Duodenal mucosa (tissue), 2 donors: ENCODE results near the gene KCNJ4.
"Not testable (repeated sequence)": the region's sequence is repeated elsewhere in the genome, so short reads cannot be mapped to it uniquely, and the experiment has no call there.

Source experiments
- H3K27ac ChIP-seq: one replicate; pipeline ENCODE4 v1.7.0; 2013; ENCODE audit warnings: low read depth, low read length
- H3K27me3 ChIP-seq, 2 donors: one replicate each; pipeline ENCODE4 v1.7.0; 2013; ENCODE audit warnings: low read length in 2 of 2, control low read depth in 1 of 2; ENCODE audit not compliant: insufficient read depth in 2 of 2, control insufficient read depth in 1 of 2
- H3K36me3 ChIP-seq, 2 donors: one replicate each; pipeline ENCODE4 v1.7.0; 2013; ENCODE audit warnings: low read length in 2 of 2, control low read depth in 1 of 2; ENCODE audit not compliant: insufficient read depth in 2 of 2, control insufficient read depth in 1 of 2
- H3K4me1 ChIP-seq, 2 donors: one replicate each; pipeline ENCODE4 v1.7.0; 2013; ENCODE audit warnings: low read length in 2 of 2, control low read depth in 1 of 2; ENCODE audit not compliant: insufficient read depth in 2 of 2, control insufficient read depth in 1 of 2
- H3K4me3 ChIP-seq, 2 donors: one replicate each; pipeline ENCODE4 v1.7.0; 2013; ENCODE audit warnings: low read length in 2 of 2, low read depth in 1 of 2
- H3K9ac ChIP-seq, 2 donors: one replicate each; pipeline ENCODE4 v1.7.0; 2013; ENCODE audit warnings: low read length in 2 of 2, low read depth in 1 of 2
- H3K9me3 ChIP-seq, 2 donors: one replicate each; pipeline ENCODE4 v1.7.0; 2013; ENCODE audit warnings: low read length in 2 of 2, control low read depth in 1 of 2; ENCODE audit not compliant: control insufficient read depth in 1 of 2

The KCNJ4 gene

GRCh38 chr22:38413085-38414008, 41.7 kb downstream of the KCNJ4 start:
- Histone ChIP-seq H3K27ac (no peak overlapping the region), H3K9me3 (no peaks in the 10 kb centered on the region), H3K36me3 (no peaks in the 10 kb centered on the region), H3K4me1 (peaks cover 10% of the 10 kb centered on the region in 2 donors), H3K9ac (no peak overlapping the region), H3K4me3 (peak overlapping the region in 1 of 2 donors; percentile 60), H3K27me3 (no peaks in the 10 kb centered on the region)

GRCh38 chr22:38412435-38413084, 42.4 kb downstream of the KCNJ4 start:
- peaks cover 10% of the 10 kb centered on the region in 2 donors for H3K4me1 ChIP-seq

GRCh38 chr22:38411016-38411415, 44.0 kb downstream of the KCNJ4 start:
- H3K4me1 ChIP-seq, result peaks cover 10% of the 10 kb centered on the region in 2 donors
- no peaks in the 10 kb centered on the region for H3K27me3 ChIP-seq
- H3K9me3 ChIP-seq, result no peaks in the 10 kb centered on the region
- H3K9ac ChIP-seq, result no peak overlapping the region
- H3K36me3 ChIP-seq, result no peaks in the 10 kb centered on the region
- no peak overlapping the region for H3K4me3 ChIP-seq
- no peak overlapping the region for H3K27ac ChIP-seq

More at GRCh38 chr22:38412435-38413084, 42.4 kb downstream of the KCNJ4 start:
- Histone ChIP-seq H3K36me3 (no peaks in the 10 kb centered on the region), H3K9ac (no peak overlapping the region), H3K4me3 (peak overlapping the region; percentile 47 to 60), H3K9me3 (no peaks in the 10 kb centered on the region), H3K27me3 (no peaks in the 10 kb centered on the region), H3K27ac (no peak overlapping the region)

GRCh38 chr22:38409916-38410315, 45.1 kb downstream of the KCNJ4 start:
- not testable (repeated sequence) for H3K9me3 ChIP-seq, H3K4me3 ChIP-seq, H3K27me3 ChIP-seq, H3K36me3 ChIP-seq, H3K27ac ChIP-seq, H3K9ac ChIP-seq
- H3K4me1 ChIP-seq, result peaks cover 10% of the 10 kb centered on the region in 2 donors

GRCh38 chr22:38406617-38407016, 48.4 kb downstream of the KCNJ4 start:
- Histone ChIP-seq H3K4me1 (no peaks in the 10 kb centered on the region), H3K36me3 (no peaks in the 10 kb centered on the region), H3K9ac (no peak overlapping the region), H3K4me3 (no peak overlapping the region), H3K27ac (no peak overlapping the region), H3K9me3 (no peaks in the 10 kb centered on the region), H3K27me3 (no peaks in the 10 kb centered on the region)

- Histone ChIP-seq H3K4me1 (no peaks in the 10 kb centered on the region), H3K27me3 (no peaks in the 10 kb centered on the region), H3K27ac (no peak overlapping the region), H3K9me3 (no peaks in the 10 kb centered on the region), H3K4me3 (no peak overlapping the region), H3K36me3 (no peaks in the 10 kb centered on the region), H3K9ac (no peak overlapping the region)
These were observed 50.6 kb downstream of the KCNJ4 start for GRCh38 chr22:38404419-38404818.

- Histone ChIP-seq H3K9ac (no peak overlapping the region), H3K4me1 (no peaks in the 10 kb centered on the region), H3K9me3 (no peaks in the 10 kb centered on the region), H3K27me3 (no peaks in the 10 kb centered on the region), H3K4me3 (no peak overlapping the region), H3K27ac (no peak overlapping the region), H3K36me3 (no peaks in the 10 kb centered on the region)
These were observed 51.2 kb downstream of the KCNJ4 start for GRCh38 chr22:38403812-38404211.

- no peaks in the 10 kb centered on the region for H3K27me3 ChIP-seq
- no peaks in the 10 kb centered on the region for H3K36me3 ChIP-seq
- H3K4me3 ChIP-seq, result no peak overlapping the region
- H3K27ac ChIP-seq, result no peak overlapping the region
- H3K9me3 ChIP-seq, result no peaks in the 10 kb centered on the region
- H3K9ac ChIP-seq, result no peak overlapping the region
- H3K4me1 ChIP-seq, result no peaks in the 10 kb centered on the region
These were observed 52.8 kb downstream of the KCNJ4 start for GRCh38 chr22:38402204-38402603.

GRCh38 chr22:38401336-38402084, 53.5 kb downstream of the KCNJ4 start:
- H3K4me1 ChIP-seq, result no peaks in the 10 kb centered on the region
- H3K9ac ChIP-seq, result no peak overlapping the region
- H3K4me3 ChIP-seq, result no peak overlapping the region
- H3K27me3 ChIP-seq, result no peaks in the 10 kb centered on the region
- H3K27ac ChIP-seq, result no peak overlapping the region
- no peaks in the 10 kb centered on the region for H3K9me3 ChIP-seq
- H3K36me3 ChIP-seq, result no peaks in the 10 kb centered on the region

- not testable (repeated sequence) for H3K9ac ChIP-seq, H3K36me3 ChIP-seq, H3K27me3 ChIP-seq, H3K9me3 ChIP-seq, H3K4me1 ChIP-seq, H3K4me3 ChIP-seq, H3K27ac ChIP-seq
These were observed 54.7 kb downstream of the KCNJ4 start for GRCh38 chr22:38400256-38400655.
